ENCODE data around the gene C22orf42.
"Not testable (repeated sequence)": the region's sequence is repeated elsewhere in the genome, so short reads cannot be mapped to it uniquely, and the experiment has no call there.

Gene C22orf42

GRCh38 chr22:32185821-32186220 is 26.7 kb upstream of the C22orf42 start:
- DNase-seq (ENCODE audit: low read depth, low spot score), result no peak

- DNase-seq (ENCODE audit: low read depth, low spot score), result no peak
These were observed 24.5 kb upstream of the C22orf42 start for GRCh38 chr22:32183625-32184024.

- DNase-seq (ENCODE audit: low read depth, low spot score), result no peak
These were observed 21.9 kb upstream of the C22orf42 start for GRCh38 chr22:32181043-32181442.

GRCh38 chr22:32177221-32177765 is 18.2 kb upstream of the C22orf42 start:
- no peak for DNase-seq (ENCODE audit: low read depth, low spot score)

- no peak for DNase-seq (ENCODE audit: low read depth, low spot score)
These were observed 16.9 kb upstream of the C22orf42 start for GRCh38 chr22:32175683-32176644.

- no peak for DNase-seq (ENCODE audit: low read depth, low spot score)
These were observed 16.0 kb upstream of the C22orf42 start for GRCh38 chr22:32175115-32175514.

- DNase-seq (ENCODE audit: low read depth, low spot score), result no peak
These were observed 6.6 kb upstream of the C22orf42 start for GRCh38 chr22:32165681-32166080.

GRCh38 chr22:32164075-32164860 is 5.2 kb upstream of the C22orf42 start:
- no peak for DNase-seq (ENCODE audit: low read depth, low spot score)

- not testable (repeated sequence) for DNase-seq (ENCODE audit: low read depth, low spot score)
These were observed 1.3 kb upstream of the C22orf42 start for GRCh38 chr22:32160411-32160810.

- not testable (repeated sequence) for DNase-seq (ENCODE audit: low read depth, low spot score)
These were observed 1.5 kb downstream of the C22orf42 start for GRCh38 chr22:32157632-32158031.

- not testable (repeated sequence) for DNase-seq (ENCODE audit: low read depth, low spot score)
These were observed 4.4 kb downstream of the C22orf42 start for GRCh38 chr22:32154727-32155126.

- DNase-seq (ENCODE audit: low read depth, low spot score), result not testable (repeated sequence)
These were observed 7.5 kb downstream of the C22orf42 start for GRCh38 chr22:32151641-32152040.

- not testable (repeated sequence) for DNase-seq (ENCODE audit: low read depth, low spot score)
These were observed 8.5 kb downstream of the C22orf42 start for GRCh38 chr22:32150647-32151046.

- not testable (repeated sequence) for DNase-seq (ENCODE audit: low read depth, low spot score)
These were observed 10.7 kb downstream of the C22orf42 start for GRCh38 chr22:32148372-32148771.

GRCh38 chr22:32147128-32147527 is 12.0 kb downstream of the C22orf42 start:
- DNase-seq (ENCODE audit: low read depth, low spot score), result not testable (repeated sequence)

- no peak for DNase-seq (ENCODE audit: low read depth, low spot score)
These were observed 14.4 kb downstream of the C22orf42 start for GRCh38 chr22:32144496-32145274.

GRCh38 chr22:32142600-32142999 is 16.5 kb downstream of the C22orf42 start:
- DNase-seq (ENCODE audit: low read depth, low spot score), result no peak

GRCh38 chr22:32140688-32141087 is 18.4 kb downstream of the C22orf42 start:
- not testable (repeated sequence) for DNase-seq (ENCODE audit: low read depth, low spot score)

- not testable (repeated sequence) for DNase-seq (ENCODE audit: low read depth, low spot score)
These were observed 20.5 kb downstream of the C22orf42 start for GRCh38 chr22:32138576-32138975.

- DNase-seq (ENCODE audit: low read depth, low spot score), result not testable (repeated sequence)
These were observed 21.3 kb downstream of the C22orf42 start for GRCh38 chr22:32137731-32138324.

GRCh38 chr22:32136881-32137280 is 22.2 kb downstream of the C22orf42 start:
- not testable (repeated sequence) for DNase-seq (ENCODE audit: low read depth, low spot score)

Data from brain pericyte (primary cell).